A549 (cell line): ENCODE data around the gene HS3ST6. TPM values are rescaled to one million over a fixed set of nuclear protein-coding genes. Genes with fewer than 3 reads are reported as not detected.

Experiments
- ATAC-seq, 2 experiments: fragments of 200-7000 bp in 1 of 2; fragments of >200 bp in 1 of 2; cut with Nextera tagmentation in 1 of 2; cut with Tn5 transposase in 1 of 2; 3 replicates each; pipeline versions ENCODE4 v1.8.0 to v1.9.1; 2018 to 2020; ENCODE audit warnings: mild to moderate bottlenecking in 1 of 2, moderate library complexity in 1 of 2
- CTCF ChIA-PET: fragments of 300-600 bp; sonication (Branson Sonifier 250); formaldehyde crosslinking; extraction: SDS; loops from one replicate; lab custom pipeline; 2021; ENCODE audit warnings: antibody characterized with exemption, inconsistent platforms; lab: Yijun Ruan, JAX
- POLR2A ChIA-PET: fragments of 350-600 bp; formaldehyde crosslinking; extraction: SDS; loops from one replicate; lab custom pipeline; 2021; ENCODE audit warnings: antibody characterized with exemption, inconsistent platforms; lab: Yijun Ruan, JAX
- DNase-seq, 2 experiments: peaks; one replicate each; pipeline versions ENCODE4 v3.0.0 to v3.0.0-alpha.2; 2011 to 2016; ENCODE audit warnings: low read depth in 1 of 2, low spot score in 1 of 2
- FAIRE-seq: peaks from 2 replicates; lab custom pipeline; 2011; peaks lifted over from hg19 to GRCh38; lab: Jason Lieb, UNC
- H3K27ac ChIP-seq, 2 experiments: fragments of >200 bp; sonication (Bioruptor Twin); formaldehyde crosslinking; 3 replicates each; pipeline ENCODE4 v1.5.1; 2016 to 2017
- H3K4me1 ChIP-seq: fragments of >200 bp; sonication (Bioruptor Twin); formaldehyde crosslinking; 3 replicates; pipeline ENCODE4 v1.6.1; 2016
- H3K4me2 ChIP-seq: fragments of >200 bp; sonication (Bioruptor Twin); formaldehyde crosslinking; 3 replicates; pipeline ENCODE4 v1.6.1; 2016
- H3K4me3 ChIP-seq: fragments of >200 bp; sonication (Bioruptor Twin); formaldehyde crosslinking; 3 replicates; pipeline ENCODE4 v1.5.1; 2016
- H3K9me3 ChIP-seq: fragments of >200 bp; sonication (Bioruptor Twin); formaldehyde crosslinking; 3 replicates; pipeline ENCODE4 v1.6.1; 2016
- ATOH8 ChIP-seq: fragments of 250-450 bp; sonication (Bioruptor Pico); IDR thresholded peaks from 2 replicates; pipeline ENCODE4 v1.5.0; 2020; ENCODE audit warnings: low read depth, mild to moderate bottlenecking, moderate library complexity
- BCL3 ChIP-seq: fragments of >200 bp; sonication (Bioruptor Twin); formaldehyde crosslinking; IDR thresholded peaks from 3 replicates; pipeline ENCODE4 v1.6.1; 2016
- CBX2 ChIP-seq: fragments of 200-600 bp; sonication (generic); IDR thresholded peaks from 2 replicates; pipeline ENCODE4 v1.6.1; 2016; ENCODE audit warnings: low read depth, mild to moderate bottlenecking, borderline replicate concordance
- CHD2 ChIP-seq: fragments of 150-350 bp; IDR thresholded peaks from 2 replicates; pipeline ENCODE4 v1.6.1; 2014; ENCODE audit warnings: low read length; ENCODE audit not compliant: partially characterized antibody
- E2F6 ChIP-seq: IDR thresholded peaks from 2 replicates; pipeline ENCODE4 v1.6.1; 2012; ENCODE audit warnings: low read depth, borderline replicate concordance
- EHF ChIP-seq: fragments of 250-450 bp; sonication (Bioruptor Pico); IDR thresholded peaks from 2 replicates; pipeline ENCODE4 v1.5.0; 2020; ENCODE audit warnings: mild to moderate bottlenecking
- EHMT2 ChIP-seq: fragments of 200-600 bp; sonication (generic); IDR thresholded peaks from 2 replicates; pipeline ENCODE4 v1.6.1; 2016; ENCODE audit warnings: antibody characterized with exemption, low read depth, mild to moderate bottlenecking, moderate library complexity
- ELK1 ChIP-seq: fragments of 150-350 bp; IDR thresholded peaks from 2 replicates; pipeline ENCODE4 v1.6.1; 2014; ENCODE audit warnings: low read depth, mild to moderate bottlenecking, low read length
- ESRRA ChIP-seq: fragments of 150-350 bp; IDR thresholded peaks from 2 replicates; pipeline ENCODE4 v1.6.1; 2014; ENCODE audit warnings: mild to moderate bottlenecking, low read length, borderline replicate concordance
- FOXS1 ChIP-seq: fragments of 250-450 bp; sonication (Bioruptor Pico); IDR thresholded peaks from 2 replicates; pipeline ENCODE4 v1.5.0; 2020; ENCODE audit warnings: mild to moderate bottlenecking, moderate library complexity
- HES2 ChIP-seq: fragments of >200 bp; sonication (Bioruptor Twin); formaldehyde crosslinking; IDR thresholded peaks from 2 replicates; pipeline ENCODE4 v1.6.1; 2016
- HOXA7 ChIP-seq: fragments of 250-450 bp; sonication (Bioruptor Pico); IDR thresholded peaks from 2 replicates; pipeline ENCODE4 v1.5.0; 2020; ENCODE audit warnings: mild to moderate bottlenecking, moderate library complexity
- HOXB13 ChIP-seq: fragments of 250-450 bp; sonication (Bioruptor Pico); IDR thresholded peaks from 2 replicates; pipeline ENCODE4 v1.5.0; 2020; ENCODE audit warnings: low read depth, mild to moderate bottlenecking, moderate library complexity
- HOXB5 ChIP-seq: fragments of 250-450 bp; sonication (Bioruptor Pico); IDR thresholded peaks from 2 replicates; pipeline ENCODE4 v1.5.0; 2020; ENCODE audit warnings: mild to moderate bottlenecking, moderate library complexity
- JUN ChIP-seq, 2 experiments: fragments of >200 bp; sonication (Bioruptor Twin); formaldehyde crosslinking; IDR thresholded peaks; 2 replicates in 1 of 2; 3 replicates in 1 of 2; pipeline ENCODE4 v1.6.1; 2016 to 2017
- KDM1A ChIP-seq: fragments of 200-600 bp; sonication (generic); IDR thresholded peaks from 2 replicates; pipeline ENCODE4 v1.6.1; 2016; ENCODE audit warnings: low read depth, mild to moderate bottlenecking
- KDM5A ChIP-seq: fragments of 200-600 bp; sonication (generic); IDR thresholded peaks from 2 replicates; pipeline ENCODE4 v1.6.1; 2016; ENCODE audit warnings: antibody characterized with exemption, mild to moderate bottlenecking
- MAX ChIP-seq: IDR thresholded peaks from 2 replicates; pipeline ENCODE4 v1.6.1; 2012
- MYC ChIP-seq: IDR thresholded peaks from 2 replicates; pipeline ENCODE4 v1.6.1; 2012; ENCODE audit warnings: mild to moderate bottlenecking, inconsistent platforms, low read length, improper control_type of control experiment, borderline replicate concordance
- NR3C1 ChIP-seq: fragments of >200 bp; sonication (Bioruptor Twin); formaldehyde crosslinking; IDR thresholded peaks from 3 replicates; pipeline ENCODE4 v1.6.1; 2017
- PHF8 ChIP-seq: fragments of 200-600 bp; sonication (generic); IDR thresholded peaks from 2 replicates; pipeline ENCODE4 v1.6.1; 2016; ENCODE audit warnings: low read depth, mild to moderate bottlenecking, antibody characterized with exemption, moderate library complexity, borderline replicate concordance
- POLR2A ChIP-seq: IDR thresholded peaks from 2 replicates; pipeline ENCODE4 v1.6.1; 2012; ENCODE audit warnings: mild to moderate bottlenecking, low read length
- RAD21 ChIP-seq, 2 experiments: fragments of >200 bp in 1 of 2; sonication (Bioruptor Twin) in 1 of 2; formaldehyde crosslinking in 1 of 2; IDR thresholded peaks in 1 of 2; conservative IDR thresholded peaks in 1 of 2; 2 replicates in 1 of 2; 3 replicates in 1 of 2; pipeline ENCODE4 v1.6.1; 2012 to 2018; ENCODE audit warnings: inconsistent platforms in 1 of 2
- RCOR1 ChIP-seq: fragments of 150-350 bp; IDR thresholded peaks from 2 replicates; pipeline ENCODE4 v1.6.1; 2014; ENCODE audit warnings: antibody characterized with exemption, low read length, low read depth
- RNF2 ChIP-seq: fragments of 200-600 bp; sonication (generic); IDR thresholded peaks from 2 replicates; pipeline ENCODE4 v1.6.1; 2016; ENCODE audit warnings: low read depth, mild to moderate bottlenecking, antibody characterized with exemption, moderate library complexity, borderline replicate concordance
- SMC3 ChIP-seq: fragments of >200 bp; sonication (Bioruptor Twin); formaldehyde crosslinking; IDR thresholded peaks from 3 replicates; pipeline ENCODE4 v1.6.1; 2018; ENCODE audit warnings: inconsistent platforms
- SREBF2 ChIP-seq: fragments of 450-650 bp; IDR thresholded peaks from 2 replicates; pipeline ENCODE4 v1.6.1; 2014; ENCODE audit warnings: mild to moderate bottlenecking, moderate library complexity
- TFCP2L1 ChIP-seq: fragments of 250-450 bp; sonication (Bioruptor Pico); IDR thresholded peaks from 2 replicates; pipeline ENCODE4 v1.5.0; 2021; ENCODE audit warnings: mild to moderate bottlenecking
- TP53 ChIP-seq: fragments of 250-450 bp; sonication (Bioruptor Pico); IDR thresholded peaks from 2 replicates; pipeline ENCODE4 v1.5.0; 2021; ENCODE audit warnings: mild to moderate bottlenecking, moderate library complexity
- ZNF302 ChIP-seq: fragments of 250-450 bp; sonication (Bioruptor Pico); IDR thresholded peaks from 2 replicates; pipeline ENCODE4 v1.9.0; 2021; ENCODE audit warnings: inconsistent platforms, mild to moderate bottlenecking, moderate library complexity
- ZSCAN20 ChIP-seq: fragments of 250-450 bp; sonication (Bioruptor Pico); IDR thresholded peaks from 2 replicates; pipeline ENCODE4 v1.8.0; 2022; ENCODE audit warnings: mild to moderate bottlenecking, moderate library complexity
- WGBS: methylation state at CpG from one replicate; pipeline ENCODE4 v1.1.6; 2017; ENCODE audit errors: missing lambda C conversion rate; 5-methylcytosine and 5-hydroxymethylcytosine counted together
- polyA plus RNA-seq, 4 experiments: library from polyadenylated mRNA; depleted of rRNA in 3 of 4; stranded (reverse); fragments of >200 nt; fragmentation: RNase III in 1 of 4; extraction: RNeasy Plus Mini Kit Qiagen cat#74134 plus additional on column Dnase treatment in 1 of 4; gene quantifications; 2 replicates in 3 of 4; 3 replicates in 1 of 4; pipeline ENCODE4 v1.2.3, GENCODE V29; 2011 to 2017

Gene HS3ST6
- polyA plus RNA-seq, 2 of the 4 experiments (the other 2 are of a cell fraction) = 1.5 to 2.0 TPM

- H3K4me3 ChIP-seq = no peak overlapping the region
- 88% methylated on average over 10 of the region's 10 CpGs for WGBS
- DNase-seq (no peak), ATAC-seq (no peak), FAIRE-seq (no peak)
- peak overlapping the region; percentile 98 to 99; a peak in 5 of 6 replicates for H3K27ac ChIP-seq
- peaks cover 45% of the 10 kb centered on the region for H3K4me1 ChIP-seq
- H3K4me2 ChIP-seq = no peak overlapping the region
- POLR2A ChIA-PET = no interaction called here
- CTCF ChIA-PET = interaction anchor here (0.6 to 12.9 kb wide), 24 partner anchors 10 to 288 kb away, joined by 3 to 396 read pairs (median 6); partner anchors contain the start of genes MEIOB and MSRB1
- H3K9me3 ChIP-seq = no peaks in the 10 kb centered on the region
- TF ChIP-seq HES2 (no peak), ZNF302 (CRISPR knock-in tag) (no peak), HOXA7 (no peak), KDM5A (no peak), TP53 (CRISPR knock-in tag) (no peak), NR3C1 (no peak), CBX2 (no peak), SMC3 (no peak), EHF (no peak), CHD2 (no peak), HOXB5 (CRISPR knock-in tag) (no peak), RNF2 (no peak), MAX (no peak)
Measured at GRCh38 chr16:1930338-1930720, 12.1 kb upstream of the HS3ST6 start.

GRCh38 chr16:1929578-1930337 lies 11.5 kb upstream of the HS3ST6 start:
- H3K4me3 ChIP-seq = peak overlapping the region; percentile 65
- ChIA-PET CTCF (interaction anchor here (0.6 to 12.9 kb wide), 31 partner anchors 10 to 550 kb away, joined by 3 to 396 read pairs (median 4); partner anchors contain the start of genes MEIOB, MSRB1, NUBP2 and SPSB3), POLR2A (interaction anchor here (0.8 to 1.3 kb wide), 6 partner anchors 13 to 64 kb away, joined by 3 to 11 read pairs (median 3); partner anchors contain the start of gene MSRB1)
- peak overlapping the region; percentile 97 for H3K4me2 ChIP-seq
- H3K9me3 ChIP-seq = no peaks in the 10 kb centered on the region
- peak overlapping the region; percentile 98 to 99 for H3K27ac ChIP-seq
- no peak for FAIRE-seq
- peak; percentile 82 to 88 for DNase-seq
- WGBS = 56% methylated on average over 12 of the region's 70 CpGs
- H3K4me1 ChIP-seq = peaks cover 40% of the 10 kb centered on the region
- ATAC-seq = peak; percentile 82 to 84
- TF ChIP-seq EHMT2 = no peak
- TF ChIP-seq PHF8 = 0 out of 2 replicates have a peak, but pooled peaks have one; percentile 43
- TF ChIP-seq ZSCAN20 = no peak
- no peak for TF ChIP-seq TFCP2L1 (CRISPR knock-in tag)
- TF ChIP-seq POLR2A = peak; percentile 39; the same call in 1 of the 2 replicates
- peak; percentile 91 for TF ChIP-seq HOXB5 (CRISPR knock-in tag)
- peak; percentile 95 for TF ChIP-seq ATOH8 (CRISPR knock-in tag)
- TF ChIP-seq RAD21 (conservative IDR thresholded peaks at IDR 0.05 in 1 of 2, IDR thresholded peaks at IDR 0.05 in 1 of 2) = peak; percentile 87 to 99
- no peak for TF ChIP-seq HES2
- TF ChIP-seq JUN (IDR thresholded peaks at IDR 0.05) = peak; percentile 67 to 72; a peak in 4 of 5 replicates
- TF ChIP-seq HOXB13 (CRISPR knock-in tag) = peak; percentile 90
- no peak for TF ChIP-seq ELK1
- TF ChIP-seq KDM1A = no peak
- peak; percentile 83; the same call in 1 of the 2 replicates for TF ChIP-seq TP53 (CRISPR knock-in tag)
- no peak for TF ChIP-seq SREBF2
- TF ChIP-seq MAX = peak; percentile 98
- peak; percentile 84; the same call in 1 of the 2 replicates for TF ChIP-seq FOXS1
- TF ChIP-seq ESRRA = no peak
- no peak for TF ChIP-seq RCOR1
- peak; percentile 92 for TF ChIP-seq RNF2
- TF ChIP-seq BCL3 = peak; percentile 31; the same call in 1 of the 3 replicates
- peak; percentile 88 for TF ChIP-seq MYC
- peak; percentile 98 for TF ChIP-seq E2F6
- TF ChIP-seq NR3C1 = no peak
